NCI-H774 (cell line): ENCODE measurements around the gene AZGP1.
"Not testable (repeated sequence)": the region's sequence is repeated elsewhere in the genome, so short reads cannot be mapped to it uniquely, and the experiment has no call there.

ENCODE experiments used
- DNase-seq: peaks from one replicate; lab custom pipeline; 2025; lab: John Stamatoyannopoulos, UW

Gene AZGP1

DNA sequence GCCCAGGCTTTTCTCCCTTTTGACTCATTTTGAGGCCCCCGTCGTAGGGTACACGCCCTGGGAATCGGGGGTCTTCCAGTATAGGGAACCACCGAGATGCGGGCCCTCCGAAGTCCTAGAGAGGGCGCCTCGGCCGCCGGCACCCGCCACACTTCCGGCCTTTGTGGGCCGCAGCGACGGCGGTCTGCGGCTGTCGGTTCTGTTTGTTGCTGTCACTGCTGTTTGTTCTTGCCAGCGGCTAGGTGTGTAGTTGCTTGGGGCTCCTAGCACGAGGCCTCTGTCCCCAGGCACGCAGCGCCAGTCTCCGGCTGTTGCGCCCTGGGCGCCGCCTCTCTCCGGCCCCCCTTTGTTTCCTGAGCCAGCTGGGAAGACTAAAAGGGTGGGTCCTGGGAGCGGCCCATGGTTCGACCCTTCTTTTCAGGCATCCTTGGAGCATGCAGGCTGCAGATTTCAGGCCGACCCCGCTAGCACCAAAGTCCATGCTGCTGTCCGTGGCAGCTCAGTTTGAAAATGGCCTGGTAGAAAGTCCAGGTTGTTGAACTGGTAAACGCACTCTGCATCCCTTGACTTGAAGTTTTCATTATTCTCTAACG, 21.8 kb upstream of the AZGP1 start:
- DNase-seq, result peak; percentile 22

DNA sequence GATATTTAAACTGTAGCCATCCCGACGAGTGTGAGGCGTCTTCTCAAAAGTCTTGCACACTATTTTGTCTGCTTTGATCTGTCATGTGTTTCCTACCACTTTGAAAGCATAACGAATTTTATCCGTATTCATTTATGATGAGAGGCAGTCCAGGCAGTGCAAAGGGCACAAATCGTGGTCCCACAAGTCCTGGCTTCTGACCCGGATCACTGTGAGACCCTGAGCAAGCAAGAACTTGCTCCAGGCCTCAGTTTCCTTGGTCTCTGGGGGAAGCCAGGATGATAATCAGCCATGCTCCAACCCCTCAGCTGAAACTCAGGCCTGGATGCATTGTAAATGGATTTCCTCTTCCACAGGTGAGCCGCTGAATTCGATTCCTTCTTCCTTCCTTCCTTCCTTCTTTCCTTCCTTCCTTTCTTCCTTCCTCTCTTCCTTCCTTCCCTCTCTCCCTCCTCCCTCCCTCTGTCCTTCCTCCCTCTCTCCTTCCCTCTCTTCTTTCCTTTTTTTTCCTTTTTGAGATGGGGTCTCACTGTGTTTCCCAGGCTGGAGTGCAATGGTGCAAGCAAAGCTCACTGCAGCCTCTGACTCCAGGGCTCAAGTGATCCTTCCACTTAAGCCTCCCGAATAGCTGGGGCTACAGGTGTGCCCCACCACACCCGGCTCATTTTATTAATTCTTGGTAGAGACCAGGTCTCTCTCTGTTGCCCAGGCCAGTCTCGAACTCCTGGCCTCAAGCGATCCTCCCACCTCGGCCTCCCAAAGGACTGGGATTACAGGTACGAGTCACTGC, 21.1 kb upstream of the AZGP1 start:
- no peak for DNase-seq

DNA sequence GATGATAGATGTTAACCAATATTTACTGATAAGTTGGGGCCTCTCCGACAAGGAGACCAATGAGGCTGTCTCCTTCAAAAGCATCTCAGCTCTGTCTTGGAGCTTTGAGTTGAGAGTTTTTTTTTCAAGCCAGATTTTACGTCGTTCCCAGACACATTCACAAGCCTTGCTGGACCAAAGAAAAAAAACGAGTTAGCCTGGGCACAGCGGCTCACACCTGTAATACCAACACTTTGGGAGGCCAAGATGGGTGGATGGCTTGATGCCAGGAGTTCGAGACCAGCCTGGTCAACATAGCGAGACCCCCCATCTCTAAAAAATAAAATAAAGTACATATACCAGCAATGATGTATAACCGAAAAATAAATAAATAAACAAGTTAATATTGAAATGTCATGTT, 19.0 kb upstream of the AZGP1 start:
- no peak for DNase-seq

DNA sequence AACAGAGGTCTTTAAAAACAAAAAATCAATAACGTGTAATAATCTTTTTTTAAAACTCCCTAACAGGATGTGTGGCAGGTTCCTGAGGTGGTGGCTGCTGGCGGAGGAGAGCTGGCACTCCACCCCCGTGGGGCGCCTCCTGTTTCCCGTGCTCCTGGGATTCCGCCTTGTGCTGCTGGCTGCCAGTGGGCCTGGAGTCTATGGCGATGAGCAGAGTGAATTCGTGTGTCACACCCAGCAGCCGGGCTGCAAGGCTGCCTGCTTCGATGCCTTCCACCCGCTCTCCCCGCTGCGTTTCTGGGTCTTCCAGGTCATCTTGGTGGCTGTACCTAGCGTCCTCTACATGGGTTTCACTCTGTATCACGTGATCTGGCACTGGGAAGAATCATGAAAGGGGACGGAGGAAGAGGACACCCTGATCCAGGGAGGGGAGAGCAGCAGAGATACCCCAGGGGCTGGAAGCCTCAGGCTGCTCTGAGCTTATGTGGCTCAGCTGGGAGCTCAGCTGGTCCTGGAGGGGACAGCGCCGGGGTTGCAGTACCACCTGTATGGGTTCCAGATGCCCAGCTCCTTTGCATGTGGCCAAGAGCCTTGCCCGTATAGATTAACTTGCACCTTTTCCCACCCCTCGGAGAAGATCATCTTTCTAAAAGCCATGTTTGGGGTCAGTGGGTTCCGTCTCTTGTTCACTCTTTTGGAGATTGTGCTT, 16.7 kb upstream of the AZGP1 start:
- DNase-seq, result no peak

DNA sequence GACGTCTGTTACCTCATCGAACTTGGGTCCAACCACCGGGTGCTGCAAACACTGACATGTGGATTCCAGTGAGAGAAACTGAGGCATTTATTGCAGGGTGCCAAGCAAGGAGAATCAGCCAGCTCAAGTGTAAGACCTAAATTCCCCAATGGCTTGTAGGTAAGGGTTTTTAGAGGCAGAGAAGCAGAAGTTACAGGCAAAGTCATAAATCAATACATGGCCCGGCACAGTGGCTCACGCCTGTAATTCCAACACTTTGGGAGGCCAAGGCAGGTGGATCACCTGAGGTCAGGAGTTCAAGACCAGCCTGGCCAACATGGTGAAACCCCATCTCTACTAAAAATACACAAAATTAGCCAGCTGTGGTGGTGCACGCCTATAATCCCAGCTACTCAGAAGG, 15.7 kb upstream of the AZGP1 start:
- DNase-seq, result not testable (repeated sequence)

DNA sequence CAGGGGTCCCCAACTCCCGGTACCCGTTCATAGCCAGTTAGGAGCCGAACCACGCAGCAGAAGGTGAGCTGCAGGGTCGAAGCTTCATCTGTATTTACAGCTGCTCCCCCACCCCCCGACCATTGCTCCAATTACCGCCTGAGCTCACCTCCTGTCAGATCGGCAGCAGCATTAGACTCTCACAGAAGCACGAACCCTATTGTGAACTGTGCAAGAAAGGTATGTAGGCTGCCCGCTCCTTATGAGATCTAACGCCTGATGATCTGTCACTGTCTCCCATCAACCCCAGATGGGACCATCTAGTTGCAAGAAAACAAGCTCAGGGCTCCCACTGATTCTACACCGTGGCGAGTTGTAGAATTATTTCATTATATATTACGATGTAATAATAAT, 14.6 kb upstream of the AZGP1 start:
- DNase-seq, result no peak

DNA sequence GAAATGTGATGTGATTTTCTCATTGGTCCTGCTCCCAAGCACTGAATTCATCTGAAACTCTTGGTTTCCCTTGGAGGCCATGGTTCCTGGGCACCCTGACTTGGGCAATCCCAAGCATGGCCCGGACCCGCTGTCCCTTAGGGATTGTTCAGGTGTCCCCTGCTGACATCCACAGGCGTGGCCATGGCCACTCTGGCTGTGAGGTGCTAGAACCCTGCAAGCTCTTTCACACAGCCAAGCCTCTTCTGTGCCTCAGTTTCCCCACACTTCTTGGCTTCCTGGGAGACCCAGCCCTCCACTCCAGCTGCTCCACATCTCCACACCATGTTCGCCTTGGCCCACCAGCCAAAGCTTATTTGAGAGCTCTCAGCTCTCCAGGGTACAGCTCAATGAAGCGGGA, 12.0 kb upstream of the AZGP1 start:
- DNase-seq, result no peak

DNA sequence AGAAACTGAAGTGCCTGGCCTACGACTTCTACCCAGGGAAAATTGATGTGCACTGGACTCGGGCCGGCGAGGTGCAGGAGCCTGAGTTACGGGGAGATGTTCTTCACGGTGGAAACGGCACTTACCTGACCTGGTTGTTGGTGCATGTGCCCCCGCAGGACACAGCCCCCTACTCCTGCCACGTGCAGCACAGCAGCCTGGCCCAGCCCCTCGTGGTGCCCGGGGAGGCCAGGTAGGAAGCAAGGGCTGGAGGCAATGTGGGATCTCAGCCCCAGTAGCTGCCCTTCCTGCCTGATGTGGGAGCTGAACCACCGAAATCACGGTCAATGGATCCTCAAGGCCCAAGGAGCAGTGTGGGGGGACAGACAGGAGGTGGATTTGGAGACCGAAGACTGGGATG, 11.5 kb upstream of the AZGP1 start:
- not testable (repeated sequence) for DNase-seq

DNA sequence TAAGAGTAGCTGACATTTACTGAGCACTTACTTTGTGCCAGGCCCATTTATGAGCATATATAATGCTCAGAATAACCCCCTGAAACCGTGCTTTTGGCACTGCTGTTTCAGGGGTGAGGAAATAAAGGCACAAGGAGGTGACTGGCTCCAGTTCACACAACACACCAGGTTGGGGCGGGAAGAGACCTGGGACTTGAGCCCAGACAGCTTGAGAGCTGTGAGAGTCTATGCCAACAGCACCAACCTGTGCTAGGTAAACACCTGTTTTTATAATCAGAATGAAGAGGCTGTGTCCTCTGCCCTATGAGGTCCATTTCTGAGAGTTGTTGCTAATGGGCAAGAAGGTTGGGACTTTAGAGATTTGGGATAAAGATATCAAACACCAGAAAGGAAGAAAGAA, 8.8 kb upstream of the AZGP1 start:
- DNase-seq, result no peak

DNA sequence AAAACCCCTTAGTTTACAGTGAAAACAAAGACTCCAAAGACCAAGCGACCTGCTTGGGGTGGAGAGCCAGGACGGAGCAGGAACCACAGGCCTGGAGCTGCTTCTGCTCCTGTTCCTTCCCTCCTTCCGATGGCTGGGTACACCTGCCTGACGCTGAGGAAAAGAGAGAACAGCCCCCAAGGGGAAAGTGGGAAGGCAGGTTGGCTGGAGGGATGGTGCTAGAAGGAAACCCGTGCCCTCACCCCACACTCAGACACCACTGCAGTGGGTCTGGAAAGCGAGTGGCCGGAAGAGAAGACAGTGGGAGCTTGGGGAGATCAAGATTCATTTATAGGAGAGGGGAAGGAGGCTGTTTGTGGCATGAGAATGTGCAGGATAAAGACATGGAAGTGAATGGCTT, 5.2 kb upstream of the AZGP1 start:
- DNase-seq, result not testable (repeated sequence)

DNA sequence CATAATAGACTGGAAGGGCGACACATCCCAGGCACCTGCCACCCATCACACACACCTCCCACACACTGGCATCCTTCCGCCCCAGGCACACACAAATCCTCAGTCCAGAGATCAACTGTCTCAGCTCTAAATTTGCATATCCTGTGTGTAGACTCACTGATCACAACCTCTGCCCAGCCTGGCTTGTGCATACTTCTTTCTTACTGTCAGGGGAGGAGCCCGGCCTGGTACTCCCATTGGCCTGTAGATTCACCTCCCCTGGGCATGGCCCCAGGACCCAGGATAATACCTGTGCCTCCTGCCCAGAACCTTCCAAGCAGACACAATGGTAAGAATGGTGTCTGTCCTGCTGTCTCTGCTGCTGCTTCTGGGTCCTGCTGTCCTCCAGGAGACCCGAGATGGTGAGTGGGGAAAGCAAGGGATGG, 4.6 kb upstream of the AZGP1 start:
- not testable (repeated sequence) for DNase-seq

DNA sequence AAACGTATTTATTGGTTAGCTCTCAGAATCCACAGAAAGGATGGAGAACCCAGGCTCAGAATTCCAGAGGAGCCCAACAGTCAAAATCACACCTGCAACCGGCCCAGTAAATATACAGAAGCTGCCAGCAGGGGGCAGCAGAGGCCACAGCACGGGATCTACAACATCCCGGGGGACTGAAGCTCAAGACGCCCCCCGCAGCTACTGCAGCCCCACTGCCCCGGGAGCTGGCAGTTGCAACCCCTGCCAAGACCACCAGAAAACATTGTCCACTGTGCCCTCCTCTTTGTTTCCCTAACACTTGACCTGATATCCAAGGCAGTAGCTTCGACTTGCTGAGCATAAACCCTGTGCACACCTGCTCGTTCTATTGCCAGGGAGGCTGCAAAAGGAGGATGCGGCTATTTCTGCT, 4.0 kb upstream of the AZGP1 start:
- DNase-seq, result not testable (repeated sequence)

DNA sequence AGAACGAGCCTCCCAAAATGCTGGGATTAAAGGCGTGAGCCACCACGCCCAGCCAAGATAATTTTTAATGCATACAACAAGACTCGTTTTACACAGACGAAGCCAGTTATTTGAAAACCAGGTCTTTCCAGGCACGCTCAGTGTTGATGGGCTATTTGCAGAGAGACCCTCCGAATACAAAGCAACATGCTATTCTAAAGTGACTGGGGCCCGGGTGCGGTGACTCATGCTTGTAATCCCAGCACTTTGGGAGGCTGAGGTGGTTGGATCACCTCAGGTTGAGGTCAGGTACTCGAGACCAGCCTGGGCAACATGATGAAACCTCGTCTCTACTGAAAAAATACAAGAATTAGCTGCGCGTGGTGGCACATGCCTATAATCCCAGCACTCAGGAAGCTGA, 795 bp upstream of the AZGP1 start:
- DNase-seq, result no peak

DNA sequence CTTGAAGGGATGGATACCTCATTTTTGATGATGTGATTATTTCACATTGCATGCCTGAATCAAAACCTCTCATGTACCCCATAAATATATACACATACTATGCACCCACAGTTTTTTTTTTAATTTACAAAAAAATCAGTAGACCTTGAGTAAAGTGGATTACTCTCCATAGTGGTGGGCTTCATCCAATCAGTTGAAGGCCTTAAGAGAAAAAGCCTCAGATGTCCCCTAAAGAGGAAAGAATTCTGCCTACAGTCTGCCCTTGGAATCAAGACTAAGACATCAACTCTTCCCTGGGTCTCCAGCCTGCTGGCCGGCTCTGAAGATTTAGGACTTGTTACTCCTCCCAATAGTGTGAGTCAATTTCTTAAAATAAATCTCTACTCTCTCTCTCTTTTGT, 1.1 kb downstream of the AZGP1 start:
- no peak for DNase-seq

DNA sequence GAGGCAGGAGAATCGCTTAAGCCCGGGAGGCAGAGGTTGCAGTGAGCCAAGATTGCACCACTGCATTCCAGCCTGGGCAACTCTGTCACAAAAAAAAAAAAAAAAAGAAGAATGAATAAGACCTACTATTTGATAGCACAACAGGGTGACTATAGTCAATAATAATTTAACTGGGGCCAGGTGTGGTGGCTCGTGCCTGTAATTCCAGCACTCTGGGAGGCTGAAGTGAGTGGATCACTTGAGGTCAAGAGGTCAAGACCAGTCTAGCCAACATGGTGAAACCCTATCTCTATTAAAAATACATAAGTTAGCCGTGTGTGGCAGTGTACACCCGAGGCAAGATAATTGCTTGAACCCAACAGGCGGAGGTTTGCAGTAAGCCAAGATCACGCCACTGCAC, 2.0 kb downstream of the AZGP1 start:
- not testable (repeated sequence) for DNase-seq

DNA sequence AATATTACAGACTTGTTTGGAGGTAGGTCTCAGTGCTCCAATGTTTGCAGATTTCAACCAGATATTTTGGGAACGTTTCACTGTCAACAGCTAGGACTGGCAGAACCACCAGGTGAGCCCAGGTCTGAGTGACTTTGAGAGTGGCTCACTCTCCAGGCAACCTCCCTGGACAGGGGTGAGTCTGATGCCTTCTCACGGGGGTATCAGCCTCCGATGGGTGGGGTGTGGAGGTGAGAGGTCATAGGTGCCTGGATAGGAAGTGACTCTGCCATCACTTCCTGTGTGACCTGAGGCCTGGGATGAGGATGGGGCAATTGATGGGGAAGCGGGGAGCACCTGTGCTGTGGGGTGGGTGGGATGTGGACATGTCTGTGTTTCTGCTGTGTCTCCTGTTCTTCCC, 4.6 kb downstream of the AZGP1 start:
- DNase-seq, result no peak

DNA sequence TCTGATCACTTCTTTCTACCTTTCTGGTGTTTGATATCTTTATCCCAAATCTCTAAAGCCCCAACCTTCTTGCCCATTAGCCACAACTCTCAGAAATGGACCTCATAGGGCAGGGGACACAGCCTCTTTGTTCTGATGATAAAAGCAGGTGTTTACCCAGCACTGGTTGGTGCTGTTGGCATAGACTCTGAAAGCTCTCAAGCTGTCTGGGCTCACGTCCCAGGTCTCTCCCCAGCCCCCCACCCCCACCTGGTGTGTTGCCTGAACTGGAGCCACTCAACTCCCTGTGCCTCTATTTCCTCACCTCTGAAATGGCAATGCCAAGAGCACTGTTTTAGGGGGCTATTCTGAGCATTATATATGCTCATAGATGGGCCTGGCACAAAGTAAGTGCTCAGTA, 6.0 kb downstream of the AZGP1 start:
- DNase-seq, result not testable (repeated sequence)

DNA sequence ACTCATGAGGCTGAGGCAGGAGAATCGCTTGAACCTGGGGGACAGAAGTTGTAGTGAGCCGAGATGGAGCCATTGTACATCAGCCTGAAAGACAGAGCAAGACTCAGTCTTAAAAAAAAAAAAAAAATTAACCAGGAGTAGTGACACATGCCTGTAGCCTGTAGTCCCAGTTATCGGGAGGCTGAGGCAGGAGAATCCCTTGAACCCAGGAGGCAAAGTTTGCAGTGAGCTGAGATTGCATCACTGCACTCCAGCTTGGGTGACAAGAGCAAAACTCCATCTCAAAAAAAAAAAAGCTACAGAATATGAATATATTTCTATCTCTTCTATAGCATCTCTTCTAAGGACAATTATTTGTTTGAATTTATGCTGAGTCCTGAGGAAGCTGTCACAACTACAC, 6.5 kb downstream of the AZGP1 start:
- no peak for DNase-seq

DNA sequence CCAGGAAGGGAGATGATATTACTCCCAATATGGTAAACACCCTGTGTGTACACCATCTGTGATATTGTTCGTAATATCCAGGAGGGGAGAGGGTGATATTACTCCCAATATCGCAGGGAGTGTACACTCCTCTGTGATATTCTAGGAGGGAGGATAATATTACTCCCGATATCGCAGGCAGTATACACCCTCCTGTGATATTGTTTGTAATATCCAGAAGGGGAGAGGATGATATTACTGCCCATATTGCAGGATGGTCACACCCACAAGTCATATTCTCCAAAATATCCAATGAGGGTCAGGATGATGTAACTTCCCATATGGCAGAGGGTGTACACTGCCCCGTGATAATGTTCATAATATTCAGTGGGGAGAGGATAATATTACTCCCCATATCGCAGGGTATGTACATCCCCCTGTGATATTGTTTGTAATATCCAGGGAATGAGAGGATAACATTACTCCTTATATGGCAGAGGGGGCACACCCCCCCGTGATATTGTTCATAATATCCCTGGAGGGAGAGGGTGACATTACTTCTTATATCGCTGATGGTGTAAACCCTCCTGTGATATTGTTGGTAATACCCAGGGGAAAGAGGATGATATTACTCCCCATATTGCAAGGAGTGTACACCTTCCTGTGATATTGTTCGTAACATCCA, 17.1 kb downstream of the AZGP1 start:
- DNase-seq, result no peak

DNA sequence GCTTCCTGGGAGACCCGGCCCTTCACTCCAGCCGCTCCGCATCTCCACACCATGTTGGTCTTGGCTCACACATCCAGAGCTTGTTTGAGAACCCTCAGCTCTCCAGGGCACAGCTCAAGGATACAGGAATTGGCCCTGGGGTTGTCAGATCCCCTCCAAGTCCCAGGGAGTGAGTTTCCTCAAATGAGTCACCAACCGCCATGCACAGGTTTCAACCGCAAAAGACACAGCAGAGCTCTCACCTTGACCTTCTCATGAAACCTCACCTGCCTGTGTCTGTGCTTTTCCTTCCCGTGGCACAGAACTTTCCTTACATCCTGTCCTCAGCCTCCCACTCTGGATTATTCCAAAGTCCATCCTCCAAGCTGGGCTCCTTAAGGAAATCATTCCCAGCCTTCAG, 20.6 kb downstream of the AZGP1 start:
- DNase-seq, result no peak

DNA sequence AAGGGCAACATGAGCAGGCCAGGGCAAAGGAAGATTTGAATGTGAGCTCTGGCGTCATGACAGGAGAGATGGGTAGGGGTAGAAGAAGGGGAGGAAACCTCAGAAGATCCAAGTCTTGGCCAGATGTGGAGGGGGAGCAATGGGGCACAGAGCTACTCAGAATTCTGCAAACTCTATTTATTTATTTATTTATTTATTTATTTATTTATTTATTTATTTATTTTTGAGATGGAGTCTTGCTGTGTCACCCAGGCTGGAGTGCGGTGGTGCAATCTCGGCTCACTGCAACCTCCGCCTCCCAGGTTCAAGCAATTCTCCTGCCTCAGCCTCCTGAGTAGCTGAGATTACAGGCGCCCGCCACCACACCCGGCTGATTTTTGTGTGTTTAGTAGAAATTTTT, 21.2 kb downstream of the AZGP1 start:
- not testable (repeated sequence) for DNase-seq

DNA sequence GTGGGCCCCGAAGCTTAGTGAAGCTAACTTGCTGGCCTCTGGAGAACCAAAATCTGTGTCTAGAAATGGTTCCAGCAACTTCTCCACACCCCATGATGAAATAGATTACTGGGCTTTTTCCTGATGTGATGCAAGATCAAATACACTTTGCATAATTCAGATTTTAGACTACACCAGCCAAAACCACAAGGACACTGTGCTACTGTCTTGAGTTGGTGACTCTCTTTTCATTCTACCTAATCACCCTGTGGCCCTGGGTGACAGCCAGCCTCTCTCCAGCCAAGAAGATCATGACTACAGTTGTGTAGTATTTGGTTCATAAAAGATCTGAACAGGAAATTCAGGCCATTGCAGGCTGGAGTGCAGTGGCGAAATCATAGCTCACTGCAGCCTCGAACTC, 22.2 kb downstream of the AZGP1 start:
- DNase-seq, result no peak

DNA sequence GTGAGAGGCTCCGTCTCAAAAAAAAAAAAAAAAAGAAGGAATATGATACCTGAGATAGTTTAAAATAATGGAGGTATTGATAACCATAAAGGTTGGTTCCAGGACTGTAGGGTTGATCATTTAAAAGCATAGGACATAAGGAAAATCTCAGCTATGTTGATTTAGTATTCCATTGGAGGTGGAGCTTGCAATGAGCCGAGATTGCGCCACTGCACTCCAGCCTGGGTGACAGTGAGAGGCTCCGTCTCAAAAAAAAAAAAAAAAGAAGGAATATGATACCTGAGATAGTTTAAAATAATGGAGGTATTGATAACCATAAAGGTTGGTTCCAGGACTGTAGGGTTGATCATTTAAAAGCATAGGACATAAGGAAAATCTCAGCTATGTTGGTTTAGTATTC, 23.2 kb downstream of the AZGP1 start:
- DNase-seq, result not testable (repeated sequence)
